Measurements from ENCODE around the gene ARHGEF37.

The ARHGEF37 gene

DNA sequence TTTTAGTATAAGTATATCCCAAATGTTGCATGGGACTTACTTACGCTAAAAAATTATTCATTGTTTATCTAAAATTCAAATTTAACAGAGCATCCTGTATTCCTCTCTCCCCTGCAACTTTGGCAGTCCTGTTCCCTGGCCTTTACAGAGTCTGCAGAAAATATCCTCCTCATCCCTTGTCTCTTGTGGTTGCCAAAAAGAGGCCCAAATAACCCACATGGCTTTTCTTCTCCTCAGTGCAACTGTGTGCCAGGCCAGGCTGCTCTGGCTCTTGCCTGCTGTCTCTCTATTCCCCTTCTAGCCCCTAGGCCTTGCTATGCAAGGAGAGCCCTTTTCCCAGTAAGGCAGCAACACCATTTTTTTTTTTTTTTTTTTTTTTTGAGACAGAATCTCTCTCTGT, 23.0 kb downstream of the ARHGEF37 start:
- no peak for DNase-seq

- DNase-seq = no peak
These were observed 24.2 kb downstream of the ARHGEF37 start for GRCh38 chr5:149605354-149605997.

GRCh38 chr5:149605998-149606724, 24.9 kb downstream of the ARHGEF37 start:
- DNase-seq = no peak

GRCh38 chr5:149608936-149609545, 27.7 kb downstream of the ARHGEF37 start:
- no peak for DNase-seq

DNA sequence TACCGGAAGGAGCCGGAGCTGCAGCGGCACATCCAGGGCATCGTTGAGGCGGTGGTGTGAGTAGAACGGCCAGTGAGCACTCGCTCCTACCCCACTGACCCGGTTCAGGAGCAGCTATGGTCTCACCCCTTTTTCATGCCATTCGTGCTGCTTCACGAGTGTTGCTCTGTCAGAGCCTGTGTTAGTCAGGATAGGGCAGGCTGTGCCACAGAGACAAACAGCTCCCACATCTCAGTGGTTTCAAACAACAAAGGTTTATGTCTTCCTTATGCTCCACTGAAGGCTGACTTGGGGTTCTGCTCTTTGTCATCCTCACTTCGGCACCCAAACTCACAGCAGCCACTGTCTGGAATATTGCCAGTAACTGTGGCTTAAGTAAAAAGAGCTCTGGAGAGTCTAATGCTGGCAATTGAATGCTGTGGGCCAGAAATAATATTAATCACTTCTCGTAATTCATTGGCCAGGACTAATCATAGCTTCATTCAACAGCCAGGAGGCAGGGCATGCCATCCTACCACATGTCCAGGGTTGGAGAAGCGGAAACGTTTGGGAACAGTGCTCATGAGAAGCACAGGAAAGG, 28.4 kb downstream of the ARHGEF37 start:
- no peak for DNase-seq

DNA sequence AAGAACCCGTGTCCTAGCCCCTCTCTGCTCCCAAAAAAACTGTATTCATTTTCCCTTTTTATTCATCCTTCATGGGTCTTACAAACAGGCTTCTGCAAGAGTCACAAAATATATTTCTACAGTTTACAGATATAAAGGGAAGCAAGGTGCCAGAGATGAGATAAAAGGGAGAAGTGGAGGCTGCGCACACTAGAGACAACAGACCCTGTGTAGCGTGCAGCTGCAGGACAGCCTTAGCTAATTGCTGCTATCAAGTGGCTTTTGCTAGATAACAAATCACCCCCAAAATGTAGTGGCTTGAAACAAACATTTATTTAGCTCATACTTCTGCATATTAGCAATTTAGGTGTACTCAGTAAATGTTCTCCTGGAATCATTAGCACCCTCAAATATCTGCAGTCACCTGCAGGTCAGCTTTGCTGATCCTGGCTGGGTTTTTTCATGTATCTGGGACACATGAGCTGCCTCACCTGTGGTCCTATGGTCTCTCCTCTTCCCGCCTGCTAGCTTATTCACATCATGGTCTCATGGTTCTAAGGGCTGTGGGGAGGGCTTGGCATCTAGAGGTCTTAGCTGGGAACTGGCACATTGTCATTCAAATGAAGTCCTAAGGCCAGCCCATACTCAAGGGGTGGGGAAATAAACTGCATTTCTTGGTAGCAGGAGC, 29.4 kb downstream of the ARHGEF37 start:
- DNase-seq = no peak

DNA sequence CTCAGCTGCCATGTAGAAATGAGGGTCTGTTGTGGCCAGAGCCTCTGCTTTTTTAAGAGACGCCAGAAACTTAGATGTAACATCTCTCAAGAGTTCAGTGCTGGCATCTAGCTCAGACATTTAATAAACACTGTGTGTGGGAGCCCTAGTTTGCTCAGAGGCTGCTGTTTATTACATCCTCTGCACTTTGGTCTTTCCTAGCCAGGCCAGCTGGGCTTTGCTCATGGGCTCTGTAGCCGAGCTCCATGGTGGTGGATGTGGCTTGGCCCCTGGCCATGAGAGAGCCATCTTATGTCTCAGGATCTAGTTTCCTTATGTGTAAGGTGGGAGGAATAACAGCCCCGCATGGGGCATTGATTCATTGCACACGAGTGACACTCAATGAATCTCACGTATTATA, 30.0 kb downstream of the ARHGEF37 start:
- DNase-seq = no peak

- no peak for DNase-seq
These were observed 33.0 kb downstream of the ARHGEF37 start for GRCh38 chr5:149614034-149614907.

DNA sequence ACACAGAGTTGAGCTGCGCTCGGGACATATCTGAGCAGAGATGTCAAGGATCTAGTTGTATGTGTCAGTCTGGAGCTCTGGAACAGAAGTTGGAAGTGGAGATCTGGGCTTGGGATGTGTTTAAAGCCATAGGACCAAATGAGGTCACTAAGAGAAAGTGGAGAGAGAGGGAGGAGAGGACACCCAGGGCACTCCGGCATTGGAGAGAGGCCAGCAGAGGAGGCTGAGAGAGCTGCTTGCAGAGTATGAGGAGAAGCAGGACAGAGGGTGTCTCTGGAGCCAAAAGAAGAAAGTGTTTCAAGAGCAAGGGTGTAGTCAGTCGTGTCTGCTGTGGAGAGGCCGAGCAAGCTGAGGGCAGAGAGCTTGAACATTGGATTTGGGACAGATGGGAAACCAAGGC, 34.7 kb downstream of the ARHGEF37 start:
- DNase-seq = no peak

- DNase-seq = peak; percentile 43
These were observed 35.5 kb downstream of the ARHGEF37 start for GRCh38 chr5:149616727-149617285.

DNA sequence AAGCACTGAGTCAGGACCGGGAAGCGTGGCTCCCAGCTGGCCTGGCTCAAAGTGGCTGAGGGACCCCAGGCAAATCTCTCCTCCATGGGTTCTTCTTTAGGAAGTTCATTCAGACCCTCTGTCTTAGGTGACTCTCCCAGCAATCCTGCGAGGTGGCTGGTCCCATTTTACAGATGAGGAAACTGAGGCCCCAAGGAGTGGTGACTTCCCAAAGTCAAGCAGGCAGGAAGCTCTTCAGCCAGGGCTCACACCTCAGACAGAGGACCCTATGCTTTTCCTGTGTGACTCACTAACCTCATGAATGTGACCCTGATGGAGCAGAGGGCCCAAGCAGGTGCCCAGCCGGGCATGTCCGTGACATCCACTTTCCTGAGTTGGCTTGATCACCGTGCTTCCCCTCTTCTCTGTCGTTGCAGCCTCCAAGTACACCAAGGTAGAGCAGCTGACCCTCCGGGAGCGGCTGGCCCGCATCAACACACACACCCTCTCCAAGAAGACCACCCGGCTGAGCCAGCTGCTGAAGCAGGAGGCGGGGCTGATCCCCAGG, 36.5 kb downstream of the ARHGEF37 start:
- no peak for DNase-seq

- peak; percentile 51 for DNase-seq
These were observed 37.4 kb downstream of the ARHGEF37 start for GRCh38 chr5:149618581-149619248.

- DNase-seq = no peak
These were observed 40.3 kb downstream of the ARHGEF37 start for GRCh38 chr5:149621415-149622098.

- DNase-seq = no peak
These were observed 41.2 kb downstream of the ARHGEF37 start for GRCh38 chr5:149622466-149622865.

DNA sequence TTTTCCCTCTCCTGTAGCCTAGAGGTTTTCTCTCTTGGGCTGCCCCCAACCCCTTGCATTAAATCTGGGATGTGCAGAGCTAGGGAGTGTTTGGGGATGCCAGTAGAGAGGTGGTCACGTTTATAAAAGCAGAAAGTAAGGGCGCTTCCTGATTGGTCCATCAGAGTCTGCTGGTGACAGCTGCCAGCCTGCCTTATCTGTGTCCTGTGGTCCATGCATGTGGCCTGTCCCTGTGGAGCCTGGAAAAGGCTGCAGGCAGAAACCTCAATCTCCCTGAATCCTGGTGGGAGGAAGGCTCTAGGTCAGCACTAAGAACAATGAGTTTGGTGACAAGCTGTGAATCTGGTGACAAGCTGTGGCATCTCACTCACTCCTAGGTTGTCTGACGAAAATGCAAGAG, 42.2 kb downstream of the ARHGEF37 start:
- no peak for DNase-seq

DNA sequence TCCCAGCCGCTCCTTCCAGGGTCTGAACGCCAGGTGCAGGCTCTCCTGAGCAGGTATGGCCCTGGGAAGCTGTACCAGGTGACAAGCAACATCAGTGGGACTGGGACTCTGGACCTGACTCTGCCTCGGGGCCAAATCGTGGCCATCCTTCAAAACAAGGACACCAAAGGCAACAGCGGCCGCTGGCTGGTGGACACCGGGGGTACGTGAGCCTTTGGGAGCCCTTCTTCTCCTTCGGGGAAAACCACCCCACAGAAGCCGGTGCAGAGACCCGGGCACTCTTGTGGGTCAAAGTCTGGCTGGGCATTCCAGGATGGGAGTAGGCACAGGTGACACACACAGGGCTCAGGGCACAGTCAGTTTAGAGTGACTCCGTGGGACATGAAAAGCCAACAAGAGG, 45.8 kb downstream of the ARHGEF37 start:
- DNase-seq = no peak

GRCh38 chr5:149628221-149628620, 46.9 kb downstream of the ARHGEF37 start:
- no peak for DNase-seq

DNA sequence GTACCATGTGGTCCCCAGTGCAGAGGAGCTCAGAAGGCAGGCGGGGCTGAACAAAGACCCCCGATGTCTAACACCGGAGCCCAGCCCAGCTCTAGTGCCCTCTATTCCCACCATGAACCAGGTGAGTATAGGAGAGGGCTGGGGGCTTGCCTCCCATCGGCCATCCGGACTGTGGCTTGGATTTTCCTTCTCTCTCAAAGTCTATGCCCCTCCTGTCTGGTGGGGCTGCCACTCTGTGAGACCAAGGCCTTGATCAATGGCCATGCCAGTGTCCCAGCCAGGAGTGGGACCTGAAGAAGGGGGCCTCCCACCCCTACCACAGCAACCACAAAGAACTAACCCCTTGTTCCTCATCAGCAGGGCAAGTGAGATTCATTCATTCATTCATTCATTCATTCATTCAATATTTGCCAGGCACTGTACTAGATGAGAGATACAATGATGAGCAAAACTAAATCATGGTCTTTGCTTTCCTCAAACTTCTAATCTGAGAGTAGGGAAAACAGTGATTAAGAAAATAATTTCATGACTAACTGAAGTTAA, 47.6 kb downstream of the ARHGEF37 start:
- DNase-seq = no peak

DNA sequence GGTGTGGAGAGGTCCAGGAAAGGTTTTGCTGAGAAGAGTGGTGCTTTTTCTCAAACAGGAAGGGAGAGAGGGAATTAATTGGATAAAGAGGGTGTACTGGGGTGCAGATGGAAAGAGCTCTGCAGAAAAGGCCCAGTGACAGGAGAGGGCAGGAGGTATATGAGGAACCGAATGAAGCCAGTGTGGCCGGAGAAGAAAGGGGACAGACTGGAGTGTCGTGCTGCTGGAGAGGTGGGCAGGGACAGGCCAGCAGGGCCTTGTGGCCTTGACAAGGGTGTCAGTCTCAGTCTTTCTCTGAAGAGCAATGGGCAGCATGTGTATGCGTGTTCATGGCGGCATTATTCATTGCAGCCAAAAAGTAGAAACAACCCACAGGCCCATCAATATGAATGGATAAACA, 48.1 kb downstream of the ARHGEF37 start:
- no peak for DNase-seq

- no peak for DNase-seq
These were observed 49.0 kb downstream of the ARHGEF37 start for GRCh38 chr5:149630337-149630736.
